ENCODE measurements around the gene MSI2. TPM values are rescaled to one million over a fixed set of nuclear protein-coding genes. Genes with fewer than 3 reads are reported as not detected.

Gene MSI2
- total and polyA plus RNA-seq, 2 donors (not counting 3 experiments of a cell fraction or from before 2014, with no cell fraction given) = 20.9 to 59.3 TPM

DNA sequence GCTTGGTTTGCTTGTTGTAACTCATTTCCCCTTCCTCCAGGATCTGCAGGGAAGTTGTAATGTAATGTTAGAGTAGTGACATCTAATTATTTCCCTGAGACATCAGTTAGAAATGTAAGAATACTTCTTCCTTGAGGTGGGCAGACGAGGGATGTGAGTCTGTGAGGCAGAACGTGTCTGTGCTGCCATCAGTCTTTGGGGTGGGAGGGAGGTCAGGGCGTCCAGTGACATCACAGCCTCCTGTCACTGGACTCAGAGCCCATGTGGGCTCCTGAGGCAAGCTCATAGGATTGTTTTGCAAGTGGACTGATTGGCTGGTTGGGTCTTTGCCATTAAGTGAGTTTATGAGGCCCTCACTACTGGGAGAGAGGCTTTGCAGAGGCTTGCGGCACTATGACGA, 300.0 kb downstream of the MSI2 start:
- Histone ChIP-seq H3K9me1 (replicated peaks; ENCODE audit: control insufficient read depth, extremely low read depth, insufficient read depth, low read length) (no peaks in the 10 kb centered on the region), H3K9me3 (replicated peaks; ENCODE audit: control insufficient read depth, insufficient read depth, low read length) (no peaks in the 10 kb centered on the region), H3K36me3 (ENCODE audit: control insufficient read depth in 2 of 2, extremely low read depth in 1 of 2, insufficient read depth in 2 of 2, low read length in 2 of 2) (no peaks in the 10 kb centered on the region), H3K79me2 (ENCODE audit: control insufficient read depth, insufficient read depth, low read length) (no peaks in the 10 kb centered on the region), H3K4me3 (replicated peaks in 1 of 3; ENCODE audit: insufficient read depth in 1 of 3, low read depth in 1 of 3, low read length in 3 of 3) (no peak overlapping the region), H3K4me1 (ENCODE audit: control insufficient read depth, extremely low read depth, insufficient read depth, low read length) (no peaks in the 10 kb centered on the region), H3K4me2 (ENCODE audit: insufficient read depth, low read length) (no peak overlapping the region), H2AFZ (ENCODE audit: low read depth, low read length) (no peak overlapping the region), H3K27me3 (ENCODE audit: control insufficient read depth in 2 of 2, insufficient read depth in 2 of 2, low read length in 2 of 2) (no peaks in the 10 kb centered on the region), H3K9ac (replicated peaks; ENCODE audit: extremely low read depth, insufficient read depth, low read length) (no peak overlapping the region), H4K20me1 (replicated peaks; ENCODE audit: control insufficient read depth, extremely low read depth, insufficient read depth, low read length) (no peaks in the 10 kb centered on the region), H3K27ac (ENCODE audit: insufficient read depth, low read depth, low read length) (no peak overlapping the region)
- CTCF ChIA-PET = interaction anchor here (1.1 to 2.4 kb wide), 2 partner anchors 13 to 313 kb away, joined by 3 to 8 read pairs; no protein-coding TSS in a partner anchor
- DNase-seq (ENCODE audit: low read depth, low spot score) (no peak), FAIRE-seq (no peak)
- POLR2A ChIA-PET = no interaction called here
- BruUV-seq (replicated peaks) = no TSS peak
- dilution Hi-C loops (cut with MboI; ENCODE audit: extremely low pct_ligation_motif_present, low sequenced_read_pairs) = no loop called here
- intact Hi-C loops (cut with micrococcal nuclease) = no loop called here
- no peak for TF ChIP-seq EZH2 (IDR thresholded peaks at IDR 0.05; ENCODE audit: borderline replicate concordance, low read depth, low read length, severe bottlenecking)

- DNase-seq (ENCODE audit: low read depth, low spot score) (no peak), FAIRE-seq (no peak)
- intact Hi-C loops (cut with micrococcal nuclease) = no loop called here
- no peaks in the 10 kb centered on the region for H3K9me3 ChIP-seq (replicated peaks; ENCODE audit: control insufficient read depth, insufficient read depth, low read length)
- no peak overlapping the region for H3K27ac ChIP-seq (ENCODE audit: insufficient read depth, low read depth, low read length)
- no TSS peak for BruUV-seq (replicated peaks)
- dilution Hi-C loops (cut with MboI; ENCODE audit: extremely low pct_ligation_motif_present, low sequenced_read_pairs) = no loop called here
- H3K79me2 ChIP-seq (ENCODE audit: control insufficient read depth, insufficient read depth, low read length) = no peaks in the 10 kb centered on the region
- no peaks in the 10 kb centered on the region for H3K36me3 ChIP-seq (ENCODE audit: control insufficient read depth in 2 of 2, extremely low read depth in 1 of 2, insufficient read depth in 2 of 2, low read length in 2 of 2)
- no peak overlapping the region for H2AFZ ChIP-seq (ENCODE audit: low read depth, low read length)
- no peaks in the 10 kb centered on the region for H4K20me1 ChIP-seq (replicated peaks; ENCODE audit: control insufficient read depth, extremely low read depth, insufficient read depth, low read length)
- no peak overlapping the region for H3K4me2 ChIP-seq (ENCODE audit: insufficient read depth, low read length)
- H3K4me1 ChIP-seq (ENCODE audit: control insufficient read depth, extremely low read depth, insufficient read depth, low read length) = no peaks in the 10 kb centered on the region
- ChIA-PET CTCF (interaction anchor here (2.4 kb wide), 1 partner anchor 314 kb away, joined by 8 read pairs; no protein-coding TSS in a partner anchor), POLR2A (no interaction called here)
- no peak overlapping the region for H3K9ac ChIP-seq (replicated peaks; ENCODE audit: extremely low read depth, insufficient read depth, low read length)
- TF ChIP-seq, protein P1, sequence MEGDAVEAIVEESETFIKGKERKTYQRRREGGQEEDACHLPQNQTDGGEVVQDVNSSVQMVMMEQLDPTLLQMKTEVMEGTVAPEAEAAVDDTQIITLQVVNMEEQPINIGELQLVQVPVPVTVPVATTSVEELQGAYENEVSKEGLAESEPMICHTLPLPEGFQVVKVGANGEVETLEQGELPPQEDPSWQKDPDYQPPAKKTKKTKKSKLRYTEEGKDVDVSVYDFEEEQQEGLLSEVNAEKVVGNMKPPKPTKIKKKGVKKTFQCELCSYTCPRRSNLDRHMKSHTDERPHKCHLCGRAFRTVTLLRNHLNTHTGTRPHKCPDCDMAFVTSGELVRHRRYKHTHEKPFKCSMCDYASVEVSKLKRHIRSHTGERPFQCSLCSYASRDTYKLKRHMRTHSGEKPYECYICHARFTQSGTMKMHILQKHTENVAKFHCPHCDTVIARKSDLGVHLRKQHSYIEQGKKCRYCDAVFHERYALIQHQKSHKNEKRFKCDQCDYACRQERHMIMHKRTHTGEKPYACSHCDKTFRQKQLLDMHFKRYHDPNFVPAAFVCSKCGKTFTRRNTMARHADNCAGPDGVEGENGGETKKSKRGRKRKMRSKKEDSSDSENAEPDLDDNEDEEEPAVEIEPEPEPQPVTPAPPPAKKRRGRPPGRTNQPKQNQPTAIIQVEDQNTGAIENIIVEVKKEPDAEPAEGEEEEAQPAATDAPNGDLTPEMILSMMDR (IDR thresholded peaks at IDR 0.05; ENCODE audit: extremely low read depth in 1 of 2, insufficient read depth in 1 of 2, low read depth in 1 of 2, low read length in 2 of 2) = no peak
- TF ChIP-seq FOS (IDR thresholded peaks at IDR 0.05; ENCODE audit: borderline replicate concordance, insufficient read depth, low read length) (no peak), JUN (IDR thresholded peaks at IDR 0.05; ENCODE audit: borderline replicate concordance, insufficient read depth, insufficient read length, low read depth) (no peak), POLR2AphosphoS5 (IDR thresholded peaks at IDR 0.05; ENCODE audit: insufficient read depth, low read depth, low read length) (no peak), MAX (IDR thresholded peaks at IDR 0.05; ENCODE audit: insufficient read depth, insufficient read length) (no peak)
- no peak overlapping the region for H3K4me3 ChIP-seq (replicated peaks in 1 of 3; ENCODE audit: insufficient read depth in 1 of 3, low read depth in 1 of 3, low read length in 3 of 3)
- no peaks in the 10 kb centered on the region for H3K27me3 ChIP-seq (ENCODE audit: control insufficient read depth in 2 of 2, insufficient read depth in 2 of 2, low read length in 2 of 2)
- H3K9me1 ChIP-seq (replicated peaks; ENCODE audit: control insufficient read depth, extremely low read depth, insufficient read depth, low read length) = no peaks in the 10 kb centered on the region
These were observed 300.7 kb downstream of the MSI2 start for GRCh38 chr17:57556977-57557376.

All from endothelial cell of umbilical vein (primary cell).